PC-3 (cell line): ENCODE results near the gene DHFR. TPM values are rescaled to one million over a fixed set of nuclear protein-coding genes. Genes with fewer than 3 reads are reported as not detected.

ENCODE experiments used
- ATAC-seq: fragments of 200-7000 bp; cut with Tn5 transposase; 2 replicates; pipeline ENCODE4 v1.9.1; 2020; ENCODE audit warnings: mild to moderate bottlenecking, moderate library complexity
- BruUV-seq: library from RNA; stranded (reverse); fragments of 400-500 nt; replicated peaks from 2 replicates; lab custom pipeline; 2021; lab: Mats Ljungman, UMichigan
- CTCF ChIA-PET: fragments of 300-600 bp; sonication (Branson Sonifier 250); formaldehyde crosslinking; loops from one replicate; lab custom pipeline; 2022; ENCODE audit warnings: antibody characterized with exemption; lab: Charles Lee
- POLR2A ChIA-PET: fragments of 300-600 bp; sonication (Branson Sonifier 250); formaldehyde crosslinking; loops from one replicate; lab custom pipeline; 2022; ENCODE audit warnings: antibody characterized with exemption; ENCODE audit not compliant: unreplicated experiment; lab: Charles Lee
- DNase-seq: peaks from one replicate; pipeline ENCODE4 v3.0.0-alpha.2; 2015
- H2AFZ ChIP-seq: fragments of 300-600 bp; sonication (generic); 2 replicates; pipeline ENCODE4 v1.6.0; 2016; ENCODE audit warnings: antibody characterized with exemption, low read length
- H3F3A ChIP-seq: fragments of 300-600 bp; sonication (generic); one replicate; pipeline ENCODE4 v1.6.0; 2017; ENCODE audit warnings: antibody characterized with exemption, low read length, control low read depth, mild to moderate bottlenecking; ENCODE audit not compliant: unreplicated experiment
- H3K27ac ChIP-seq: fragments of 300-600 bp; sonication (generic); 2 replicates; pipeline ENCODE4 v1.5.1; 2016; ENCODE audit warnings: mild to moderate bottlenecking, low read length
- H3K27me3 ChIP-seq: fragments of 300-600 bp; sonication (generic); 2 replicates; pipeline ENCODE4 v1.6.1; 2016; ENCODE audit warnings: low read length, mixed read lengths
- H3K36me3 ChIP-seq: fragments of 300-600 bp; sonication (generic); 2 replicates; pipeline ENCODE4 v1.6.1; 2016; ENCODE audit warnings: low read depth, mixed run types, low read length, mixed read lengths
- H3K4me1 ChIP-seq: fragments of 300-600 bp; sonication (generic); 2 replicates; pipeline ENCODE4 v1.5.1; 2016; ENCODE audit warnings: low read length; ENCODE audit not compliant: insufficient read depth
- H3K4me2 ChIP-seq: fragments of 300-600 bp; sonication (generic); 2 replicates; pipeline ENCODE4 v1.6.0; 2016; ENCODE audit warnings: low read length
- H3K4me3 ChIP-seq: fragments of 300-600 bp; sonication (generic); 2 replicates; pipeline ENCODE4 v1.5.1; 2016; ENCODE audit warnings: mild to moderate bottlenecking, low read length, mixed read lengths
- H3K79me2 ChIP-seq: fragments of 300-600 bp; sonication (generic); 2 replicates; pipeline ENCODE4 v1.6.1; 2017; ENCODE audit warnings: low read length, mixed read lengths
- H3K9ac ChIP-seq: fragments of 300-600 bp; sonication (generic); 2 replicates; pipeline ENCODE4 v1.6.0; 2016; ENCODE audit warnings: mild to moderate bottlenecking, low read length
- H3K9me2 ChIP-seq: fragments of 300-600 bp; sonication (generic); replicated peaks from 2 replicates; pipeline ENCODE4 v1.6.1; 2016; ENCODE audit warnings: mixed run types, low read length, mixed read lengths
- H3K9me3 ChIP-seq: fragments of 300-600 bp; sonication (generic); 2 replicates; pipeline ENCODE4 v1.6.1; 2016; ENCODE audit warnings: low read length, mixed read lengths
- H4K20me1 ChIP-seq: fragments of 300-600 bp; sonication (generic); 2 replicates; pipeline ENCODE4 v1.6.1; 2016; ENCODE audit warnings: low read length, mixed read lengths
- EZH2 ChIP-seq: fragments of 300-600 bp; sonication (generic); IDR thresholded peaks from one replicate; pipeline ENCODE4 v1.6.1; 2017; ENCODE audit warnings: antibody characterized with exemption, mild to moderate bottlenecking, low read length; ENCODE audit not compliant: unreplicated experiment
- EZH2phosphoT487 ChIP-seq: fragments of 300-600 bp; sonication (generic); IDR thresholded peaks from 2 replicates; pipeline ENCODE4 v1.6.1; 2018; ENCODE audit warnings: mild to moderate bottlenecking, antibody characterized with exemption, low read length, borderline replicate concordance
- intact Hi-C: fragments of 100-400 bp; cut with micrococcal nuclease; formaldehyde crosslinking; loops from 2 replicates; pipeline ENCODE4 v1.9.0; 2023
- total RNA-seq: library from RNA; depleted of rRNA; stranded (reverse); fragments of >200 nt; gene quantifications from 2 replicates; pipeline ENCODE4 v1.2.3, GENCODE V29; 2014
- TF ChIP-seq, protein P1 (sequence below): fragments of 300-600 bp; sonication (generic); conservative IDR thresholded peaks from 2 replicates; pipeline ENCODE4 v1.5.1; 2017; ENCODE audit warnings: antibody characterized with exemption, low read depth, mild to moderate bottlenecking, low read length

DHFR gene
- total RNA-seq, 1 experiment from 2014 or later: 22.0 TPM

DNA sequence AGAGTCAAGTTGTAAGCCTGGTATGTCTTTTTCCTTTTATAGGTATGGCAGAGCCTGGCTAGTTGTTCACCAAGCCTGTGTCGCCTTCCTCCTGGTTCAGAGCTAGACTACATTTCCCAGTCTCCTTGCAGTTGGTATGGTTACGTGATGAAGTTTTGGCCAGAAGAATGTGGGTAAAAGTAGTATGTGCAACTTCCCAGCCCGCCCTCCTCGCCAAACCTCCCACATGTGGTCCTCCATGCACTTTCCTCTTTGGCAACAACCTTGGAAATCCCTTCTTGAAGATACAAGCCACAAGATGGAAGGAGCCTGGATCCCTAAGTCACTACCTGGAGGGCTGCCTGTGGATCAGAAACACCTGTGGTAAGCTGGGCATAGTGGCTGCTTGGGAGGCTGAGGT, 36.3 kb downstream of the DHFR start:
- Histone ChIP-seq H3K9me2 (no peaks in the 10 kb centered on the region), H3K4me2 (no peak overlapping the region), H3K9ac (no peak overlapping the region), H3K4me3 (no peak overlapping the region), H3K27ac (no peak overlapping the region), H3K9me3 (no peaks in the 10 kb centered on the region), H3K79me2 (no peaks in the 10 kb centered on the region), H3K4me1 (no peaks in the 10 kb centered on the region), H4K20me1 (no peaks in the 10 kb centered on the region), H2AFZ (no peak overlapping the region), H3F3A (no peaks in the 10 kb centered on the region), H3K36me3 (no peaks in the 10 kb centered on the region), H3K27me3 (no peaks in the 10 kb centered on the region)
- intact Hi-C loops: no loop called here
- no peak for DNase-seq
- POLR2A ChIA-PET: no interaction called here
- no TSS peak for BruUV-seq
- CTCF ChIA-PET: interaction anchor here (0.6 kb wide), 1 partner anchor 11 kb away, joined by 3 read pairs; no protein-coding TSS in a partner anchor
- ATAC-seq: no peak
- TF ChIP-seq EZH2 (no peak), EZH2phosphoT487 (no peak)
- TF ChIP-seq, protein P1, sequence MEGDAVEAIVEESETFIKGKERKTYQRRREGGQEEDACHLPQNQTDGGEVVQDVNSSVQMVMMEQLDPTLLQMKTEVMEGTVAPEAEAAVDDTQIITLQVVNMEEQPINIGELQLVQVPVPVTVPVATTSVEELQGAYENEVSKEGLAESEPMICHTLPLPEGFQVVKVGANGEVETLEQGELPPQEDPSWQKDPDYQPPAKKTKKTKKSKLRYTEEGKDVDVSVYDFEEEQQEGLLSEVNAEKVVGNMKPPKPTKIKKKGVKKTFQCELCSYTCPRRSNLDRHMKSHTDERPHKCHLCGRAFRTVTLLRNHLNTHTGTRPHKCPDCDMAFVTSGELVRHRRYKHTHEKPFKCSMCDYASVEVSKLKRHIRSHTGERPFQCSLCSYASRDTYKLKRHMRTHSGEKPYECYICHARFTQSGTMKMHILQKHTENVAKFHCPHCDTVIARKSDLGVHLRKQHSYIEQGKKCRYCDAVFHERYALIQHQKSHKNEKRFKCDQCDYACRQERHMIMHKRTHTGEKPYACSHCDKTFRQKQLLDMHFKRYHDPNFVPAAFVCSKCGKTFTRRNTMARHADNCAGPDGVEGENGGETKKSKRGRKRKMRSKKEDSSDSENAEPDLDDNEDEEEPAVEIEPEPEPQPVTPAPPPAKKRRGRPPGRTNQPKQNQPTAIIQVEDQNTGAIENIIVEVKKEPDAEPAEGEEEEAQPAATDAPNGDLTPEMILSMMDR: no peak

DNA sequence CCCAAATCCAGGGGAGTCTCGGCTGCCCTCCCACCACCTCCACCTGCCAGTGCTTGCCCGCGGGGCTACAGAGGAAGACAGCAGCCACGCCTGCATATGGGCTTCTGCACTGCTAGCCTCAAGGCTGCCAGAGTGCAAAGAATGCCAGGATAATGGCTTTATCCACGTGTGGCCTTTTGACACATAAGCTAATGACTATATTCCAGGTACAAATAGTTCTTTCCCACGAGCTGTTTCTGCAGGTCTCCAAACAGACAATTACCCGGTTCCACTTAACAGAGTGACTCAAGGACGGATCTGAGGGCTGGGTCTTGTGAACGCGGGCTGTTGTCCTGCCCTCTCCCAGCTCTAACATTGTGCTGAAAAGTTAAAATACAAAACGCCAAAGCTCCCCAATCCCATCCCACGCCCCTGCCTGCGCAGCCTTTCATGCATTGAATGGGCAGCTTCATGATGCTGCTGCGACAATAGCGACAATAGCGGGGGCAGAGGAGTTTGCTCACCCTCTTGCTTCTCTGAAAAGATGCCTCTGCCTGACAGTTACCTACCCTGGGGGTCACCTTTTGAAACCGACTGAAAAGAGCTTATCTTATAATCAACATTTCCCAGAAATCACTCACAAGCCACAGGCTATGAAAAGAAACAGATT, 39.4 kb downstream of the DHFR start:
- Histone ChIP-seq H3K79me2 (no peaks in the 10 kb centered on the region), H3F3A (no peaks in the 10 kb centered on the region), H3K27me3 (no peaks in the 10 kb centered on the region), H3K27ac (no peak overlapping the region), H4K20me1 (no peaks in the 10 kb centered on the region), H3K4me1 (no peaks in the 10 kb centered on the region), H3K4me2 (no peak overlapping the region), H3K9me2 (no peaks in the 10 kb centered on the region), H2AFZ (no peak overlapping the region), H3K4me3 (no peak overlapping the region), H3K9ac (no peak overlapping the region), H3K36me3 (no peaks in the 10 kb centered on the region), H3K9me3 (no peaks in the 10 kb centered on the region)
- ATAC-seq (no peak), DNase-seq (no peak)
- ChIA-PET POLR2A (no interaction called here), CTCF (no interaction called here)
- BruUV-seq: no TSS peak
- TF ChIP-seq, protein P1: no peak
- TF ChIP-seq EZH2: no peak
- TF ChIP-seq EZH2phosphoT487: no peak
- intact Hi-C loops: no loop called here

DNA sequence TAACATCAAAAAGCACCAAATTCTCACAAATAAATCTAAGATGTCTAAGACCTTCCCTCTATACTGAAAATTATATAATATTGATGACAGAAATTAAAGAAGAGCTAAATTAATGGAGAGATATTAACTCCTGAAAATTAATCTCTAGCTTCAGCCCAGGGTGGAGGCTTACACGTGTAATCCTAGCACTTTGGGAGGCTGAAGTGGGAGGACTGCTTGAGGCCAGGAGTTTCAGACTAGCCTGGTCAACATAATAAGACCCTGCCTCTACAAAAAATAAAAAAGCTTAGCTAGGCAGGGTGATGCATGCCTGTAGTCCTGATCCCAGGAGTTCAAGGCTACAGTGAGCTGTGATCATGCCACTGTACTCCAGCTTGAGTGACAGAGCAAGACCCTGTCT, 45.1 kb downstream of the DHFR start:
- intact Hi-C loops: no loop called here
- BruUV-seq: no TSS peak
- H3K27me3 ChIP-seq: no peaks in the 10 kb centered on the region
- TF ChIP-seq, protein P1: no peak
- TF ChIP-seq EZH2 (no peak), EZH2phosphoT487 (no peak)
- ATAC-seq (no peak), DNase-seq (no peak)
- no peaks in the 10 kb centered on the region for H3K36me3 ChIP-seq
- H3K27ac ChIP-seq: no peak overlapping the region
- H2AFZ ChIP-seq: no peak overlapping the region
- H4K20me1 ChIP-seq: no peaks in the 10 kb centered on the region
- no peak overlapping the region for H3K4me2 ChIP-seq
- no peaks in the 10 kb centered on the region for H3F3A ChIP-seq
- H3K4me1 ChIP-seq: no peaks in the 10 kb centered on the region
- no peak overlapping the region for H3K9ac ChIP-seq
- CTCF ChIA-PET: no interaction called here
- H3K9me3 ChIP-seq: no peaks in the 10 kb centered on the region
- no peaks in the 10 kb centered on the region for H3K79me2 ChIP-seq
- H3K4me3 ChIP-seq: no peak overlapping the region
- no peaks in the 10 kb centered on the region for H3K9me2 ChIP-seq
- POLR2A ChIA-PET: no interaction called here
